DND-41 (cell line): ENCODE results near the gene AKAP1.

ENCODE experiments used
- ATAC-seq: fragments of 200-7000 bp; cut with Tn5 transposase; 3 replicates; pipeline ENCODE4 v1.9.1; 2021; ENCODE audit warnings: low read depth; ENCODE audit not compliant: insufficient read depth
- DNase-seq: peaks from one replicate; pipeline ENCODE4 v3.0.0-alpha.2; 2020
- H2AFZ ChIP-seq: 2 replicates; pipeline ENCODE4 v1.6.0; 2012; ENCODE audit warnings: low read depth, low read length
- H3K27ac ChIP-seq: 2 replicates; pipeline ENCODE4 v1.5.1; 2012; ENCODE audit warnings: low read length, inconsistent platforms
- H3K27me3 ChIP-seq: fragments of 200-600 bp; sonication (generic); 2 replicates; pipeline ENCODE4 v1.6.0; 2012; ENCODE audit warnings: low read length, mild to moderate bottlenecking, inconsistent platforms; ENCODE audit not compliant: insufficient read depth, poor library complexity
- H3K36me3 ChIP-seq: 2 replicates; pipeline ENCODE4 v1.5.1; 2012; ENCODE audit warnings: low read length, inconsistent platforms; ENCODE audit not compliant: insufficient read depth
- H3K4me1 ChIP-seq: 2 replicates; pipeline ENCODE4 v1.5.1; 2012; ENCODE audit warnings: mild to moderate bottlenecking, low read length; ENCODE audit not compliant: insufficient read depth
- H3K4me2 ChIP-seq: 2 replicates; pipeline ENCODE4 v1.6.0; 2012; ENCODE audit warnings: mild to moderate bottlenecking, moderate library complexity, low read length, inconsistent platforms; ENCODE audit not compliant: insufficient read depth
- H3K4me3 ChIP-seq, 2 experiments: fragments of 200-600 bp in 1 of 2; shearing (Covaris generic) in 1 of 2; 2 replicates each; pipeline ENCODE4 v1.5.1; 2012 to 2016; ENCODE audit warnings: inconsistent platforms in 2 of 2, low read length in 2 of 2, mild to moderate bottlenecking in 2 of 2, low read depth in 1 of 2, moderate library complexity in 1 of 2
- H3K79me2 ChIP-seq: 2 replicates; pipeline ENCODE4 v1.6.0; 2012; ENCODE audit warnings: low read length, inconsistent platforms; ENCODE audit not compliant: insufficient read depth
- H3K9ac ChIP-seq: 2 replicates; pipeline ENCODE4 v1.6.0; 2012; ENCODE audit warnings: low read depth, mild to moderate bottlenecking, inconsistent platforms, low read length, moderate library complexity
- H3K9me3 ChIP-seq: 2 replicates; pipeline ENCODE4 v1.5.1; 2012; ENCODE audit warnings: low read length, moderate library complexity, mild to moderate bottlenecking, inconsistent platforms; ENCODE audit not compliant: insufficient read depth, severe bottlenecking
- H4K20me1 ChIP-seq: 2 replicates; pipeline ENCODE4 v1.6.0; 2012; ENCODE audit warnings: low read length; ENCODE audit not compliant: insufficient read depth
- EZH2 ChIP-seq: IDR thresholded peaks from 3 replicates; pipeline ENCODE4 v1.6.1; 2012; ENCODE audit warnings: borderline replicate concordance, low read depth, mild to moderate bottlenecking, moderate library complexity, low read length, inconsistent platforms; ENCODE audit not compliant: severe bottlenecking
- TF ChIP-seq, protein P1 (sequence below): IDR thresholded peaks from 2 replicates; pipeline ENCODE4 v1.5.1; 2012; ENCODE audit warnings: borderline replicate concordance, low read length, moderate library complexity, mild to moderate bottlenecking; ENCODE audit not compliant: poor library complexity, severe bottlenecking; ENCODE audit errors: extremely low read depth

The AKAP1 gene

DNA sequence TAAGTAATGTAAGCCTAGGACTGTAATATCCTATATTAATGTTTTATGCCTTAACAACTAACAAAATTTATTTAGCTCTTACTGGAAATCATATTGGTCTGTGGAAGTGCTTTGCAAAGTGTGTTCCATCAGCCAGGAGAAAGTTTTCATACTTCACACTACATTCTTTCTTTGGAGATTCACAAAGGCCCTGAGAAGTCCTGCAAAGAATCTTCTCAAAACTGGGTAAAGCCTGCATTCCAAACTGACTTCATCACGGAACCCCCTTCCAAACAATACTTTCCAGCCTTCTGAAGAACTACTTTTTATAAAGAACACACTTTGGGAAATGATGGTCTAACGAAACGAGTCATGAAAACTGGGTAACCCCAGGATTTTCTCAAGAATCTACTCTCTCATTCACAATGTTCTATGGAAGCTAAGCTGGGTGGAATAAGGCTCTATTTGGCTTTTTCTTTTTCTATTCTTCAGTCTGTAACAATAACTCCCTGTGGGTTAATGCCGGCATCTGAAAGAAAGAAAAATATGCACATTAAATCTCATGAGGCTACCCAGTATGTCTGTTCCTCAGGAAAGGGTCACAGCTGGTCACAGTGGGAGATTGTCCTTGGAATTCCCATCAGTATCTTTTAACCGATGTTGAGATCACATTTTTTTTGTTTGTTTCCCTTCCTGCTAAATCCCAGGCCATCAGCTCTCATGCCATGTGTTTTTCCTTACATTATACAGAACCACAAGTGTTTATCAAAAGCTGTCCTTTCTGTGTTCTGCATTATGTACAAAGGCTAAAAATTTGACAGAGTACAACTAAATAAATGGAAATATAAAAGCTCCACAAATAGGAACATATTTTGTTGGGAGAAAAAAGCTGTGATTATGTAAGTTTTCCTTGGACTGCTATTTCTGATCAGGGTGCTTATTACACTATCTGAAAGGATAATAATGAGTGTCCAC is 12.8 kb upstream of the AKAP1 start:
- ATAC-seq (no peak), DNase-seq (no peak)
- Histone ChIP-seq H3K27me3 (peaks cover 26% of the 10 kb centered on the region), H3K4me3 (no peak overlapping the region), H4K20me1 (no peaks in the 10 kb centered on the region), H2AFZ (no peak overlapping the region), H3K9me3 (no peaks in the 10 kb centered on the region), H3K79me2 (no peaks in the 10 kb centered on the region), H3K9ac (no peak overlapping the region), H3K4me2 (no peak overlapping the region), H3K36me3 (no peaks in the 10 kb centered on the region), H3K4me1 (no peaks in the 10 kb centered on the region), H3K27ac (no peak overlapping the region)
- TF ChIP-seq, protein P1, sequence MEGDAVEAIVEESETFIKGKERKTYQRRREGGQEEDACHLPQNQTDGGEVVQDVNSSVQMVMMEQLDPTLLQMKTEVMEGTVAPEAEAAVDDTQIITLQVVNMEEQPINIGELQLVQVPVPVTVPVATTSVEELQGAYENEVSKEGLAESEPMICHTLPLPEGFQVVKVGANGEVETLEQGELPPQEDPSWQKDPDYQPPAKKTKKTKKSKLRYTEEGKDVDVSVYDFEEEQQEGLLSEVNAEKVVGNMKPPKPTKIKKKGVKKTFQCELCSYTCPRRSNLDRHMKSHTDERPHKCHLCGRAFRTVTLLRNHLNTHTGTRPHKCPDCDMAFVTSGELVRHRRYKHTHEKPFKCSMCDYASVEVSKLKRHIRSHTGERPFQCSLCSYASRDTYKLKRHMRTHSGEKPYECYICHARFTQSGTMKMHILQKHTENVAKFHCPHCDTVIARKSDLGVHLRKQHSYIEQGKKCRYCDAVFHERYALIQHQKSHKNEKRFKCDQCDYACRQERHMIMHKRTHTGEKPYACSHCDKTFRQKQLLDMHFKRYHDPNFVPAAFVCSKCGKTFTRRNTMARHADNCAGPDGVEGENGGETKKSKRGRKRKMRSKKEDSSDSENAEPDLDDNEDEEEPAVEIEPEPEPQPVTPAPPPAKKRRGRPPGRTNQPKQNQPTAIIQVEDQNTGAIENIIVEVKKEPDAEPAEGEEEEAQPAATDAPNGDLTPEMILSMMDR: no peak
- TF ChIP-seq EZH2: no peak

DNA sequence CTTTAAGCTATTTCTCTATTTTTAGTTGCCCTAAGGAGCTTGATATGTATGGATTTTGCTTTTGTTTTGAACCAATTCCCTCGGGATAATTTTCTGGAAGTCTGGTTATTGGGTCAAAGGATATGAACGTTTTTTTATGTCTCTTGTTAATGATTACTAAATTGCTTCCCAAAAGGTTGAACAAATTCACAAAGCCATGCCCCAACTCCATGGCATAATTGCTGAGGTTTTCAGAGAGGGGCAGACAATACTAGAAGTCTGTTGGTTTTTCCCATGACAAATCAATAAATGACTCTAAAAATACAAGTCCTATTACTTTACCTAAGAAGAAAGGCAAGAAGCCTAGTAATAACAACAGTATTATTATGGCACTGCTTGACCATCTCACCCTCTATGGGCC is 11.4 kb upstream of the AKAP1 start:
- TF ChIP-seq, protein P1: no peak
- Histone ChIP-seq H2AFZ (no peak overlapping the region), H3K4me1 (no peaks in the 10 kb centered on the region), H3K36me3 (no peaks in the 10 kb centered on the region), H3K4me3 (no peak overlapping the region), H3K27me3 (peaks cover 24% of the 10 kb centered on the region), H4K20me1 (no peaks in the 10 kb centered on the region), H3K79me2 (no peaks in the 10 kb centered on the region), H3K9ac (no peak overlapping the region), H3K9me3 (no peaks in the 10 kb centered on the region), H3K27ac (no peak overlapping the region), H3K4me2 (no peak overlapping the region)
- DNase-seq (no peak), ATAC-seq (no peak)

DNA sequence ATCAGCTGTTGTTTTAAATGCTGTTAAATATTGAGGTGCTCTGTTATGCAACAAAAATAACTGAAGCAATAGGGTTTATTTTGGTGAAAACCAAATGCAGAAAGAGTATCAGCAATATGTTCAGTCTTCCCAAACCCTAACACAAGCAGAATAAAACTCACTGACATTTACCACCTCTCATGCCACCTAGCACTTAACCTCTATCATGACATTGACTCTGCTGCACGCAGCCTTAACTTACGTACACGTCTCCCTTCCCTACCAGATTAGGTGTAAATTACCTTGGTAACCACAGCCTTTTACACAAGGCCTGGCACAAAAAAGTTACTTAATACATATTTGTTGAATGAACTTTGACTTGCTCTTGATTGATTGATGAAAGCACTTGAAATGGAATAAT is 9.9 kb upstream of the AKAP1 start:
- TF ChIP-seq, protein P1: no peak
- no peak for TF ChIP-seq EZH2
- no peak overlapping the region for H2AFZ ChIP-seq
- H3K79me2 ChIP-seq: no peaks in the 10 kb centered on the region
- no peaks in the 10 kb centered on the region for H4K20me1 ChIP-seq
- H3K9ac ChIP-seq: no peak overlapping the region
- DNase-seq: no peak
- no peaks in the 10 kb centered on the region for H3K9me3 ChIP-seq
- no peak overlapping the region for H3K4me2 ChIP-seq
- ATAC-seq: no peak
- H3K27ac ChIP-seq: no peak overlapping the region
- H3K27me3 ChIP-seq: peaks cover 21% of the 10 kb centered on the region
- H3K4me3 ChIP-seq: no peak overlapping the region
- H3K4me1 ChIP-seq: no peaks in the 10 kb centered on the region
- no peaks in the 10 kb centered on the region for H3K36me3 ChIP-seq
